SK-N-SH (cell line): ENCODE measurements around the gene GALNT13. TPM values are rescaled to one million over a fixed set of nuclear protein-coding genes. Genes with fewer than 3 reads are reported as not detected.

ENCODE experiments used
- CTCF ChIA-PET: fragments of 300-600, 350-600 bp; formaldehyde crosslinking; extraction: SDS; loops from one replicate; lab custom pipeline; 2021; lab: Yijun Ruan, JAX
- POLR2A ChIA-PET: fragments of 350-600 bp; sonication (Branson Sonifier 250); formaldehyde crosslinking; extraction: SDS; loops from one replicate; lab custom pipeline; 2020; ENCODE audit warnings: antibody characterized with exemption, inconsistent platforms; lab: Yijun Ruan, JAX
- DNase-seq: peaks from one replicate; pipeline ENCODE4 v3.0.0; 2012
- H2AFZ ChIP-seq: fragments of 200-600 bp; sonication (generic); 2 replicates; pipeline ENCODE4 v1.8.1; 2016; ENCODE audit warnings: antibody characterized with exemption, mild to moderate bottlenecking, low read depth
- H3F3A ChIP-seq: fragments of 200-600 bp; sonication (generic); replicated peaks from 2 replicates; pipeline ENCODE3; 2016; ENCODE audit warnings: antibody characterized with exemption, mild to moderate bottlenecking; ENCODE audit not compliant: insufficient read depth
- H3K27ac ChIP-seq, 2 experiments: fragments of 200-500 bp in 1 of 2; fragments of 200-600 bp in 1 of 2; sonication (Bioruptor generic) in 1 of 2; sonication (generic), shearing (Covaris generic) in 1 of 2; 2 replicates each; pipeline versions ENCODE4 v1.5.1 to v1.6.1; 2014 to 2016; ENCODE audit warnings: low read depth in 2 of 2, inconsistent platforms in 1 of 2, low read length in 1 of 2, mild to moderate bottlenecking in 1 of 2, mixed read lengths in 1 of 2
- H3K27me3 ChIP-seq: fragments of 200-600 bp; sonication (generic), shearing (Covaris generic); 2 replicates; pipeline ENCODE4 v1.6.1; 2016; ENCODE audit warnings: mixed run types; ENCODE audit not compliant: insufficient read depth
- H3K36me3 ChIP-seq, 2 experiments: fragments of 200-500 bp in 1 of 2; fragments of 200-600 bp in 1 of 2; sonication (Bioruptor generic) in 1 of 2; sonication (generic) in 1 of 2; replicated peaks in 1 of 2; 2 replicates each; pipeline versions ENCODE3 to v1.5.1; 2014 to 2016; ENCODE audit warnings: low read length in 1 of 2, mild to moderate bottlenecking in 1 of 2; ENCODE audit not compliant: insufficient read depth in 2 of 2, control insufficient read depth in 1 of 2
- H3K4me1 ChIP-seq, 2 experiments: fragments of 200-500 bp in 1 of 2; fragments of 200-600 bp in 1 of 2; sonication (Bioruptor generic) in 1 of 2; sonication (generic), shearing (Covaris generic) in 1 of 2; 2 replicates each; pipeline versions ENCODE4 v1.5.1 to v1.6.1; 2014 to 2016; ENCODE audit warnings: low read depth in 1 of 2, low read length in 1 of 2, mixed run types in 1 of 2; ENCODE audit not compliant: insufficient read depth in 2 of 2, control insufficient read depth in 1 of 2
- H3K4me2 ChIP-seq: fragments of 200-600 bp; sonication (generic), shearing (Covaris generic); 2 replicates; pipeline ENCODE4 v1.6.1; 2017; ENCODE audit warnings: mixed run types
- H3K4me3 ChIP-seq, 2 experiments: fragments of 200-500 bp in 1 of 2; fragments of 200-600 bp in 1 of 2; sonication (Bioruptor generic) in 1 of 2; sonication (generic), shearing (Covaris generic) in 1 of 2; 2 replicates each; pipeline versions ENCODE4 v1.5.1 to v1.8.1; 2014 to 2016; ENCODE audit warnings: low read depth in 2 of 2, inconsistent platforms in 1 of 2, low read length in 1 of 2, mild to moderate bottlenecking in 1 of 2, mixed read lengths in 1 of 2, moderate library complexity in 1 of 2
- H3K79me2 ChIP-seq: fragments of 200-600 bp; sonication (generic); 2 replicates; pipeline ENCODE4 v1.8.1; 2017; ENCODE audit warnings: mild to moderate bottlenecking; ENCODE audit not compliant: insufficient read depth
- H3K9ac ChIP-seq: fragments of 200-600 bp; sonication (generic); 2 replicates; pipeline ENCODE4 v1.6.1; 2017; ENCODE audit warnings: mixed run types
- H3K9me2 ChIP-seq: fragments of 200-600 bp; sonication (generic); 2 replicates; pipeline ENCODE4 v1.6.1; 2017; ENCODE audit warnings: mixed run types
- H3K9me3 ChIP-seq: fragments of 200-600 bp; sonication (generic); 2 replicates; pipeline ENCODE4 v1.6.1; 2017; ENCODE audit warnings: mixed run types, mild to moderate bottlenecking, moderate library complexity
- H4K20me1 ChIP-seq: fragments of 200-600 bp; sonication (generic); 2 replicates; pipeline ENCODE4 v1.6.1; 2017; ENCODE audit warnings: mild to moderate bottlenecking, mixed run types; ENCODE audit not compliant: insufficient read depth
- CHD2 ChIP-seq: fragments of 150-350 bp; IDR thresholded peaks from 2 replicates; pipeline ENCODE4 v1.6.1; 2018; ENCODE audit warnings: low read length; ENCODE audit not compliant: partially characterized antibody
- ELF1 ChIP-seq: IDR thresholded peaks from 2 replicates; pipeline ENCODE4 v1.4.0; 2012
- EP300 ChIP-seq, 2 experiments: IDR thresholded peaks; 2 replicates each; pipeline versions ENCODE4 v1.4.0 to v1.6.1; 2012; ENCODE audit warnings: borderline replicate concordance in 1 of 2, low read depth in 1 of 2, low read length in 1 of 2
- EZH2phosphoT487 ChIP-seq: fragments of 200-600 bp; sonication (generic); IDR thresholded peaks from 2 replicates; pipeline ENCODE4 v1.6.1; 2017; ENCODE audit warnings: low read depth, mixed run types, mild to moderate bottlenecking, antibody characterized with exemption, moderate library complexity, borderline replicate concordance
- FOSL2 ChIP-seq: IDR thresholded peaks from 2 replicates; pipeline ENCODE4 v1.4.0; 2012; ENCODE audit warnings: low read depth, mild to moderate bottlenecking, moderate library complexity, borderline replicate concordance
- FOXM1 ChIP-seq: IDR thresholded peaks from 2 replicates; pipeline ENCODE4 v1.4.0; 2012; ENCODE audit warnings: low read depth, mild to moderate bottlenecking
- GABPA ChIP-seq: IDR thresholded peaks from 2 replicates; pipeline ENCODE4 v1.4.0; 2012; ENCODE audit warnings: low read depth, mild to moderate bottlenecking
- JUND ChIP-seq: IDR thresholded peaks from 2 replicates; pipeline ENCODE4 v1.4.0; 2012
- POLR2AphosphoS5 ChIP-seq: IDR thresholded peaks from 2 replicates; pipeline ENCODE4 v1.6.1; 2012; ENCODE audit warnings: low read depth, low read length
- RAD21 ChIP-seq: IDR thresholded peaks from 2 replicates; pipeline ENCODE4 v1.6.1; 2012; ENCODE audit warnings: mild to moderate bottlenecking, low read length
- RFX5 ChIP-seq: IDR thresholded peaks from 2 replicates; pipeline ENCODE4 v1.6.1; 2012; ENCODE audit warnings: mild to moderate bottlenecking, improper control_type of control experiment, low read length
- SIN3A ChIP-seq: IDR thresholded peaks from 2 replicates; pipeline ENCODE4 v1.6.1; 2012; ENCODE audit warnings: low read depth, mild to moderate bottlenecking, low read length, moderate library complexity, borderline replicate concordance
- WGBS: methylation state at CpG from one replicate; pipeline ENCODE4 v1.1.6; 2017; ENCODE audit warnings: low lambda C conversion rate; 5-methylcytosine and 5-hydroxymethylcytosine counted together
- polyA plus RNA-seq, 3 experiments: library from polyadenylated mRNA; depleted of rRNA; stranded (reverse); fragments of >200 nt; gene quantifications; 2 replicates each; pipeline ENCODE4 v1.2.3, GENCODE V29; 2012
- TF ChIP-seq, protein P1 (sequence below): fragments of 150-350 bp; IDR thresholded peaks from 2 replicates; pipeline ENCODE4 v1.6.1; 2017; ENCODE audit warnings: antibody characterized with exemption, low read length, low read depth, borderline replicate concordance
- TF ChIP-seq, protein P2 (sequence below): fragments of 150-350 bp; IDR thresholded peaks from 2 replicates; pipeline ENCODE4 v1.6.1; 2016; ENCODE audit warnings: mild to moderate bottlenecking, low read depth, low read length
- TF ChIP-seq, protein P3 (sequence below): IDR thresholded peaks from 2 replicates; pipeline ENCODE4 v1.4.0; 2012; ENCODE audit warnings: low read depth, borderline replicate concordance
- TF ChIP-seq, protein P4 (sequence below): IDR thresholded peaks from 2 replicates; pipeline ENCODE4 v1.6.1; 2012; ENCODE audit warnings: mild to moderate bottlenecking, low read depth, low read length, moderate library complexity
- TF ChIP-seq, protein P5 (sequence below): IDR thresholded peaks from 2 replicates; pipeline ENCODE4 v1.4.0; 2012; ENCODE audit warnings: low read depth

The GALNT13 gene
- polyA plus RNA-seq, 1 of the 3 experiments (the other 2 are of a cell fraction) = 0.33 TPM

DNA sequence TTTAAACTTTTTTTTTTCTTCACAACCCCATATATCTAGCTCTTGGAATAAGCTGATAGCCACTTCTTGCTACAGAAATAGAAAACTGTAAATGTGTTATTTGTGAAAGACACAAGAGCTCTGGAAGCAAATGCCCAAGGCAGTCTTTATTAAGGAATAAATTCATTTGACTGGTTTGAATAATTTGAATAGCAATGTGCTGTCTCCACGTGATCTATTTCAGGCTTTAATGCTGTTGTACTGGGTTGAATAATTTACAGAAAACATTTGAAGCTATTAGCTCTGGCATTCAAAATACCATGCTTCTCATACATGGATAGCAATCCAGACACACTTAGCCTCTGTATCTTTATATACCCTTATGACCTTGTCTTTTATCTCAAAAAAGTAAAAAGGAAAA lies 460.1 kb downstream of the GALNT13 start:
- ChIA-PET POLR2A (no interaction called here), CTCF (interaction anchor here (1.3 to 2.1 kb wide), 2 partner anchors 11 to 44 kb away, joined by 3 to 5 read pairs; no protein-coding TSS in a partner anchor)
- Histone ChIP-seq H3K9ac (no peak overlapping the region), H3K9me2 (no peaks in the 10 kb centered on the region), H3K27ac (no peak overlapping the region), H3K4me3 (no peak overlapping the region), H3K36me3 (no peaks in the 10 kb centered on the region), H3K4me2 (no peak overlapping the region), H3K79me2 (no peaks in the 10 kb centered on the region), H3K9me3 (no peaks in the 10 kb centered on the region), H4K20me1 (no peaks in the 10 kb centered on the region), H3K4me1 (no peaks in the 10 kb centered on the region; a peak in 1 of 4 replicates), H3K27me3 (no peaks in the 10 kb centered on the region), H2AFZ (no peak overlapping the region), H3F3A (no peaks in the 10 kb centered on the region)
- DNase-seq = no peak
- 44% methylated on average over 1 of the region's 1 CpG for WGBS
- no peak for TF ChIP-seq ELF1
- TF ChIP-seq, protein P1, sequence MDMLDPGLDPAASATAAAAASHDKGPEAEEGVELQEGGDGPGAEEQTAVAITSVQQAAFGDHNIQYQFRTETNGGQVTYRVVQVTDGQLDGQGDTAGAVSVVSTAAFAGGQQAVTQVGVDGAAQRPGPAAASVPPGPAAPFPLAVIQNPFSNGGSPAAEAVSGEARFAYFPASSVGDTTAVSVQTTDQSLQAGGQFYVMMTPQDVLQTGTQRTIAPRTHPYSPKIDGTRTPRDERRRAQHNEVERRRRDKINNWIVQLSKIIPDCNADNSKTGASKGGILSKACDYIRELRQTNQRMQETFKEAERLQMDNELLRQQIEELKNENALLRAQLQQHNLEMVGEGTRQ = no peak
- no peak for TF ChIP-seq EZH2phosphoT487
- TF ChIP-seq FOXM1 = no peak
- TF ChIP-seq POLR2AphosphoS5 = no peak
- TF ChIP-seq, protein P2, sequence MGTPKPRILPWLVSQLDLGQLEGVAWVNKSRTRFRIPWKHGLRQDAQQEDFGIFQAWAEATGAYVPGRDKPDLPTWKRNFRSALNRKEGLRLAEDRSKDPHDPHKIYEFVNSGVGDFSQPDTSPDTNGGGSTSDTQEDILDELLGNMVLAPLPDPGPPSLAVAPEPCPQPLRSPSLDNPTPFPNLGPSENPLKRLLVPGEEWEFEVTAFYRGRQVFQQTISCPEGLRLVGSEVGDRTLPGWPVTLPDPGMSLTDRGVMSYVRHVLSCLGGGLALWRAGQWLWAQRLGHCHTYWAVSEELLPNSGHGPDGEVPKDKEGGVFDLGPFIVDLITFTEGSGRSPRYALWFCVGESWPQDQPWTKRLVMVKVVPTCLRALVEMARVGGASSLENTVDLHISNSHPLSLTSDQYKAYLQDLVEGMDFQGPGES = no peak
- TF ChIP-seq, protein P3, sequence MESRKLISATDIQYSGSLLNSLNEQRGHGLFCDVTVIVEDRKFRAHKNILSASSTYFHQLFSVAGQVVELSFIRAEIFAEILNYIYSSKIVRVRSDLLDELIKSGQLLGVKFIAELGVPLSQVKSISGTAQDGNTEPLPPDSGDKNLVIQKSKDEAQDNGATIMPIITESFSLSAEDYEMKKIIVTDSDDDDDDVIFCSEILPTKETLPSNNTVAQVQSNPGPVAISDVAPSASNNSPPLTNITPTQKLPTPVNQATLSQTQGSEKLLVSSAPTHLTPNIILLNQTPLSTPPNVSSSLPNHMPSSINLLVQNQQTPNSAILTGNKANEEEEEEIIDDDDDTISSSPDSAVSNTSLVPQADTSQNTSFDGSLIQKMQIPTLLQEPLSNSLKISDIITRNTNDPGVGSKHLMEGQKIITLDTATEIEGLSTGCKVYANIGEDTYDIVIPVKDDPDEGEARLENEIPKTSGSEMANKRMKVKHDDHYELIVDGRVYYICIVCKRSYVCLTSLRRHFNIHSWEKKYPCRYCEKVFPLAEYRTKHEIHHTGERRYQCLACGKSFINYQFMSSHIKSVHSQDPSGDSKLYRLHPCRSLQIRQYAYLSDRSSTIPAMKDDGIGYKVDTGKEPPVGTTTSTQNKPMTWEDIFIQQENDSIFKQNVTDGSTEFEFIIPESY = no peak
- no peak for TF ChIP-seq RAD21
- TF ChIP-seq, protein P4, sequence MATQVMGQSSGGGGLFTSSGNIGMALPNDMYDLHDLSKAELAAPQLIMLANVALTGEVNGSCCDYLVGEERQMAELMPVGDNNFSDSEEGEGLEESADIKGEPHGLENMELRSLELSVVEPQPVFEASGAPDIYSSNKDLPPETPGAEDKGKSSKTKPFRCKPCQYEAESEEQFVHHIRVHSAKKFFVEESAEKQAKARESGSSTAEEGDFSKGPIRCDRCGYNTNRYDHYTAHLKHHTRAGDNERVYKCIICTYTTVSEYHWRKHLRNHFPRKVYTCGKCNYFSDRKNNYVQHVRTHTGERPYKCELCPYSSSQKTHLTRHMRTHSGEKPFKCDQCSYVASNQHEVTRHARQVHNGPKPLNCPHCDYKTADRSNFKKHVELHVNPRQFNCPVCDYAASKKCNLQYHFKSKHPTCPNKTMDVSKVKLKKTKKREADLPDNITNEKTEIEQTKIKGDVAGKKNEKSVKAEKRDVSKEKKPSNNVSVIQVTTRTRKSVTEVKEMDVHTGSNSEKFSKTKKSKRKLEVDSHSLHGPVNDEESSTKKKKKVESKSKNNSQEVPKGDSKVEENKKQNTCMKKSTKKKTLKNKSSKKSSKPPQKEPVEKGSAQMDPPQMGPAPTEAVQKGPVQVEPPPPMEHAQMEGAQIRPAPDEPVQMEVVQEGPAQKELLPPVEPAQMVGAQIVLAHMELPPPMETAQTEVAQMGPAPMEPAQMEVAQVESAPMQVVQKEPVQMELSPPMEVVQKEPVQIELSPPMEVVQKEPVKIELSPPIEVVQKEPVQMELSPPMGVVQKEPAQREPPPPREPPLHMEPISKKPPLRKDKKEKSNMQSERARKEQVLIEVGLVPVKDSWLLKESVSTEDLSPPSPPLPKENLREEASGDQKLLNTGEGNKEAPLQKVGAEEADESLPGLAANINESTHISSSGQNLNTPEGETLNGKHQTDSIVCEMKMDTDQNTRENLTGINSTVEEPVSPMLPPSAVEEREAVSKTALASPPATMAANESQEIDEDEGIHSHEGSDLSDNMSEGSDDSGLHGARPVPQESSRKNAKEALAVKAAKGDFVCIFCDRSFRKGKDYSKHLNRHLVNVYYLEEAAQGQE = no peak
- TF ChIP-seq, protein P5, sequence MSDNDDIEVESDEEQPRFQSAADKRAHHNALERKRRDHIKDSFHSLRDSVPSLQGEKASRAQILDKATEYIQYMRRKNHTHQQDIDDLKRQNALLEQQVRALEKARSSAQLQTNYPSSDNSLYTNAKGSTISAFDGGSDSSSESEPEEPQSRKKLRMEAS = no peak
- no peak for TF ChIP-seq JUND
- TF ChIP-seq RFX5 = no peak
- no peak for TF ChIP-seq FOSL2
- no peak for TF ChIP-seq GABPA
- no peak for TF ChIP-seq CHD2
- TF ChIP-seq SIN3A = no peak
- TF ChIP-seq EP300 (IDR thresholded peaks at IDR 0.05; ENCODE audit: borderline replicate concordance in 1 of 2, low read depth in 1 of 2, low read length in 1 of 2) = no peak
